Lung microvascular endothelial cell (primary cell): ENCODE data around the gene EXOC3L4. TPM values are rescaled to one million over a fixed set of nuclear protein-coding genes. Genes with fewer than 3 reads are reported as not detected.

ENCODE experiments used
- DNase-seq, 2 donors: peaks; one replicate each; pipeline versions ENCODE4 v3.0.0 to v3.0.0-alpha.2; 2010; ENCODE audit warnings: low read depth in 2 of 2
- total RNA-seq: library from RNA; depleted of rRNA; stranded (reverse); fragments of >200 nt; gene quantifications from 2 replicates; pipeline ENCODE4 v1.2.1, GENCODE V29; 2014

The EXOC3L4 gene
- total RNA-seq, 1 donor from 2014 or later, result not detected

- DNase-seq, result no peak
Measured at GRCh38 chr14:103070971-103071542, 23.5 kb upstream of the EXOC3L4 start.

DNA sequence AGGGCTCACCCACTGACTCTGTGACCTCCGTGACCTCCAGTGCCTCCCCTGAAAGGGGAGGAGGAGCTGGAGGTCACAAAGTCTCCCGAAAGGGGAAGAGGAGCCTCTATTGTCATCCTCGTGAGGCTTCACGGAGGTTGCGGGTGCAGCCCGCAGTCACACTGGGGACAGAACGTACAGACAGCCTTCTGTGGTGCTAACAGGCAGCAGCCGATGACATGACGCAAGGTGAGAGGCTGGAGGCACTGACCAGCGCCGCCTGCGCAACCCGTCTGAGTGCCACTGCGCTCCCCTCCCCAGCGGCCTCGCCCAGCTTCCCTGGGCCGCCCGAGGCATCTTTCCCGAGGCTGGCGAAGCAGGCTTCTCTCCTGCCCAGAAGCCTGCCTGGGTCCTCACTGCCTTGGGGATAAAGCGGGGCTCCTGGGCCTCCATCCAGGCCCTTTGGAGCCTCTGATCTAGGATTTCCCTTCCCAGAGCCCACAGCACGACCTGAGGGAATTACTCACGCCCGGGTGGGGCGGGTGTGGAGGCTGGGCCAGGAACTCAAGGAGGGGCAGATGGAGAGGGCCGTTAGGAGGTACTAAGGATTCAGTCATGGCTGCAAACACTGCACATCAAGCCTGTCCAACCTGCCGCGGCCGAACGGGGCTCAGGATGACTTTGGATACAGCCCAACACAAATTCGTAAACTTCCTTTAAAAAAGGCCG lies 22.8 kb upstream of the EXOC3L4 start:
- peak; percentile 53 to 54 for DNase-seq

DNA sequence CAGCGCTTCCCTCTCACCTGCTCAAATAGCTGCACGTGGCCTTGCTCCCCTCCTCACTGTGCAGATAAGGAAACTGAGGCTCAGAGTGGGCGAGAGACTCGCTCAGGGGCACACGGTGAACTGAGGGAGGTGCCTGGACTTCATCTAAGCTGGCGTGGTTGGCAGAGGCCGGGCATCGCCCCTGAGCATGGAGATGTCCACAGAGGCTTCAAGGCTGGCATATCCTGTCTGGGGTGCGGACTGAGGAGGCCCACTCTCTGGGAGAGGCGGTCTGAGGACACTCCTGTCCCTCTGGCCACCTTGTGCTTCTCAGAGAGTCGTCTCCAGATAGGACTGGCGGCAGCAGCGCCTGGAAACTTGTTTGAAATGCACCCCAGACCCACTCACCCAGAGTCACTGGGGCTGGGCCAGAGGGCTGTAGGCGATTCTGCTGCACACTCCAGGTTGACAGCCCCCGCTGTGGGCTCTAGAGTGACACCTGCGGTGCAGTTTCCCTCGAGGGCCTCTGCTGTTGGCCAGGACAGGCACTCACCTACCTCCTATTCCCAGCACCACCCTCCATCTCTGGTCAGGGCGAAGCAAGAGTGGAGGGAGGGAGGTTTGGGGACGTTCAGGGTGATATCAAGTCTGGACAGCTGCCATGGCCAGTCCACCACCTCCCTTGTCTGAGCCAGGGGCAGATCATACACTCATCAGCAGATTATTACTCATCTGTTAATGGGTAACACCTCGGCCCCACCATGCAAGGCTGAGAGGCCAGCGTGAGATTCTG lies 21.7 kb upstream of the EXOC3L4 start:
- DNase-seq, result peak in 1 of 2 donors; percentile 34

DNA sequence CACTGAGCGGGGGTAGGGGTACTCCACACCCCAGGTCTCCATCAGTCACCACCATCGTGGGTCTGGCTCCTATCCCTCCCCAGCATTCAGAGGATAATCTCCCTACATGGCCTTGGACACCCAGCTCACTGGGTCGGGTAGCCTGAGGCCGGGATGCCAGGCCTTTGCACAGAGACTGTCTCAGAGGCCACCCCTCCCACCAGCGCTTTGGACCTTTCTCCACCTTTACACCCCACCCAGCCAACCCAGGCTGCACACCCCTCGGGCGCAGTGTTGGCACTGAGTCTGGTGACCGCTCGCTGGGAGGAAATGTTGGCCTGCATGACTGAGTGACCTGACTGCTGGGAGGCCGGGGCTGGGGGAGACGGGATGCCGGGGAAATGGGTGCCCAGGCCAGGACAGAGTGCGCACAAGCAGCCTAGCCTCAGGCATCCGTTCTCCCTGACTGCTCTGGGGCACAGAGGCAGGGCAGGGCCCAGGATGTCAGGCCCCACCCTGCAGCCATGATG lies 21.1 kb upstream of the EXOC3L4 start:
- no peak for DNase-seq

GRCh38 chr14:103073876-103074728 lies 20.4 kb upstream of the EXOC3L4 start:
- peak in 1 of 2 donors; percentile 58 for DNase-seq

DNA sequence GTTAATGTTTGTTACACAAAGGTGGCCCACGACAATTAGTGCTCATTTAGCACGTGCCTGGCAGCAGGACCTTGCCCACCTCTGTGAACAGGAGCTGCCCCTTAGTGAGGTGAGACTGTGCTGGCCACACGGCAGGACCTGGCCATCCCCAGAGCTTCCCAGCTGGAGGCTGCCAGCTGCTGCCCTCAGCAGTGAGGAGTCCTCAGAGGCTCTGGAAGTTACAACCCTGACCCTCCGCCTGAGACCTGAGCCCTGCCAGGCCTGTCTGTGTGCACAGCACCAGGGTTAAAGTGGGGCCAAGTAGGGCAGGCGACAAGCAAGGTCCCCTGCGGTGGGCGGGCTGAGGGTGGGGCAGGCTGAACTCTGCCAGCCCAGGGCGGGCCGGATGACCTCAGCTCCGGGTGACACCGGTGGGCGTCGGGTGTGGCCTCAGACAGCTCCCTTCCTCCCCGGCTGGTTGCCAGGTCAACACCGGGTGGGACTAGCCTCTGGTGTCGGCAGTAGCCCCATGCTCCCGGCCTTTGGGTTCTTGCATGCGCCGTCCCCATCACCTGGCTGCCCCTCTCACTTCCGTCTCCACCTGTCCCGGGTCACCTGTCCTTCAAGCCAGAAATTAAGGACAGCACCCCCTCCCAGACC lies 19.7 kb upstream of the EXOC3L4 start:
- DNase-seq, result peak in 1 of 2 donors; percentile 39

DNA sequence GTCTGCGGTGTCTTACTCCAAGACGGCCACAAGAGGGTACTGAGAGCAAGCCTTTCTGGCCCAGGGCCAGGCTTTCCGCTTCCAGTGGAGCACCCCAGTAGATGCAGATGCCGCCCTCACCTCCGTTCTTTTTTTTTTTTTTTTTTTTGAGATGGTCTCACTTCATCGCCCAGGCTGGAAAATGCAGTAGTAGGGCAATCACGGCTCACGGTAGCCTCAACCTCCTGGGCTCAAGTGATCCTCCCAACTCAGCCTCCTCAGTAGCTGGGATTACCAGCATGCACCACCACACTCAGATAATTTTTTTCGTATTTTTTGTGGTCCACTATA lies 16.1 kb upstream of the EXOC3L4 start:
- DNase-seq, result peak; percentile 72 to 82

DNA sequence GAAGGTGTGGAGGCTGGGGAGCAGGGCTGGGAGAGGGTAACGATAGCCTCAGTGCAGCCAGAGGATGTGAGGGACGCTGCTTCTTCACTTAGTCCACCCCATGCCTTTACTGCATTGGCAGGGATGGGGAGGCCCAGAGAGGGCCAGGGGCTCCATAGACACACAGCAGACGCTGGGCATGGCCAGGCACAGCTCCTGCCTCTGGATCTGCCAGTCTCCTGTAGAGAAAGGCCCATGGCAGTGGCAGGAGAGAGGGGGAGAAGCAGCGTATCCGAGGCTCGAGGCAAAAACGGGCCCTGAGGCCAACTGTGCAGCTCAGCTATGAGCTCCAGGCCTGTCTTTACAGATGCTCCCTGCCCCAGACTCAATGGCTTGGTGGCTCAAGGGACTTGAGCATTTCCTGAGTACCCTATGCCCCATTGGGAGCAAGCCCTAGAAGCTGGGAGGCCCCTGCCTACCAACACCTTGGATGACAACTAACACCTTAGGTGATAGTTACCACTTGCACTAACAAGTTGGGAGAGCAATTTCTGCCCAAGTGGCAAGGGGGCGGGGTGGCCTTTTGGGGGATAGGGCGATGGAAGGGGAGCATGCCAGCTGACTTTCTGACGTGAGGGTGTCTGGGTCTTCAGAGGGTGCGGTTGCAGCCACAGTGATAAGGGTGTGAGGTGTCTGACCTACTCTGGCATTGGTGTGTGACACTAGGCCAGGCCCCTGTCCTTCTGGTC lies 15.5 kb upstream of the EXOC3L4 start:
- DNase-seq, result no peak

- DNase-seq, result no peak
Measured at GRCh38 chr14:103081951-103082350, 12.6 kb upstream of the EXOC3L4 start.

DNA sequence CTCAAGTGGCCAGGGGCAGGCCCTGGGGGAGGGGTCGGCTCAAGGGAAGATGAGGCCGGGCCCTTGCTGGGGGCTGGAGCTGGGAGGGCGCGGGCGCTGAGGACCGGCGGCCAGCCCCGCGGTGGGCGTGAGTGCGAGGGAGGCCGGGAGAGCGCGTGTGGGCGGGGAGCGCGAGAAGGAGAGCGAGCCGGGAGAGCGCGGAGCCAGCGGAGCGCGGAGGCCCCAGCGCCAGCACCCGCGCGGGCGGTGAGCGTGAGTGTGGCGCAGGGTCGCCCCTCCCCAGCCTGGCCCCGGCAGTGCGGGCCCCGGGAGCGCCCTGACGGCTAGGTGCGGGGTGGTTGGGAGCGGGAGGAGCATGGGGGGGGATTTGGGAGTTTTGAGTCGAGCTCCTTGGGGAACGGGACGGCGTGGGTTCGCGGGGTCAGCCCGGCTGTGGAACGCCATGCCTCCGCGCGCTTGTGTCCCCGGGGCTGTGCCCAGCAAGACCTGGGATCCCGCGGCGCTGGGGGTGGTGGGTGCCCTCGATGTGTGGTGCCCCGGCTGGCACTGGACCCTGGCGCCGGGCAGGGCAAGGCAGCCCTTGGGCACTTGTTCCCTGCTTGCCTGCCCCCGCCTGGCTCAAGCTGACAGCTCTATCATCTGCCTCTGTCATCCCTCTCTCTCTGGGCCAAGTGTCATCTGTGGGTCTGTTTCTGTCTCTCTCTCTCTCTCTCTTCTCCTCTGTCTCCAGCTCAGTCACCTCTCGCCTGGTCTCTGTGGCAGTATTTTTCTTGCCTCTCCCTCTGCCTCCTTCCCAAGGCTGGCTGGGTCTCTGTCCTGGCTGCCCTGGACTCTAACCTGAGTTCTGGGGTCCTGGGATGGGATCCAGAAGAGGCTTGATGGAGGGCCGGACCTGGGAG lies 10.3 kb upstream of the EXOC3L4 start, which contains the start of gene LBHD2:
LBHD2 (plus strand) TSS at position 190 of the 899 bp plus-strand sequence. CDS start 1,803 bp downstream, outside the sequence.
- peak in 1 of 2 donors; percentile 24 for DNase-seq

- peak in 1 of 2 donors; percentile 51 for DNase-seq
Measured at GRCh38 chr14:103085106-103086091, 9.1 kb upstream of the EXOC3L4 start.

DNA sequence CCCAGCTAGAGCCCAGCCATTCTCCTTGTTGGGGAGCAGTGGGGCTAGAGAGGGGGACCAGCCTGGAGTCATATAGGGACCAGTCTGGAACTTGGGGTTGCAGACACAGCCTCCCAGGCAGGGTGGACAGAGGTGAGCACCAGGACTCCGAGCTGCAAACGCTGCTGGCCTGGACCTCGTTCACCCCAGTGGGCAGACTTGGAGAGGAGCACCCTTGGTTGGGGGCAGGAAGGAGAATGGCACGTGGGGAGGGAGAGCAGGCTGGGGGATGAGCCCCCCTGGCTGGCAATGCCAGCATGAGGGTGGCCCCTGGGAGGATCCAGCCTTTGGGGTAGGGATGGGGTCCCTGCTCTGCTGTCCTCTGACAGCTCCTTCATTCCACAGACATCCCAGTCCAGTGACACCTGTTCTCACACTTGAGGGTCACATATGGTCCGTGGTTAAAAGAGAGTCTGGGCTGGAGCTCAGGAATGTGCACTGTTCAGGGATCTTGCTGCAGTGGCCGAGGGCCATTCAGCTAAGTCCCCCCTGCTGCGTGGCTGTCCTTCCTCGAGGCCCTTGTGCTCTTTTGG lies 7.7 kb upstream of the EXOC3L4 start:
- DNase-seq, result no peak

DNA sequence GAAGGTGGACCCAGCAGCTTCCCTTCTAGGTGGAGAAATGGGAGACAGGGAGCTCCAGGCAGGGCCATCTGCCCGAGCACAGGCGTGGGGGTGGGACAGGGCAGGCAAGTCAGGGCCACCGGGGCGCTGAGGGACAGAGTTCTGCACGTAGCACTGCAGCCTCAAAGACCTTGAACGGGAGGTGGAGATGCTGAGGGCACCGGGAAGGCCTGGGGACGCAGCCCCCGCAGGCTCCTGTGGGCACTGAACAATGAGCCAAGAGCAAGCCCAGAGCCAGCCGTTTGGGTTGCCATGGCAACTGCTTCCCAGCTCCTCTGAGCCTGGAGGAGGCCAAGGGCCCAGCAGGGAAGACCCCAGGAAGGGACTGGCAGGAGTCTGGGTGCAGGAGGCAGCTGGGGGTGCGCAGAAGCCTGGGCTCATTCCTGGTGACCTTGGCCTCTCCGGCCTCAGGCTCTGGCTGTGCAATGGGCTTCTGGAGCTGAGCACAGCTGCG lies 7.1 kb upstream of the EXOC3L4 start:
- DNase-seq, result no peak

DNA sequence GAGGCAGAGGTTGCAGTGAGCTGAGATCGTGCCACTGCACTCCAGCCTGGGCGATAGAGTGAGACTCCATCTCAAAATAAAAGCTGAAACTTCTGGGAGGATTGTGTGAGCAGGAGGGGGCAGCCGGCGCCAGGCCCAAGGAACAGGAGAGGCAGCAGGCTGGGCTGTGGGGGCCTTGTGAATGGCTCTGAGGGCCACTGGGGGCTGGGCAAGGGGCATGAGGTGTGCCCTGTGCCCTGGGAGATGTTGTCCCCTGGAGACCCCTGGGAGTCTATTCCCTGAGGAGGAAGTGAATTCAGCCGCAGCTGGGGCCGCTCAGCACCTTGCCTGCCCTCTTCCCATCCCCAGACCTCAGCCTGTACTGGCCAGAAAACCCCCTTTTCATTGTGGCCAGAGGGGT lies 5.6 kb upstream of the EXOC3L4 start:
- no peak for DNase-seq

DNA sequence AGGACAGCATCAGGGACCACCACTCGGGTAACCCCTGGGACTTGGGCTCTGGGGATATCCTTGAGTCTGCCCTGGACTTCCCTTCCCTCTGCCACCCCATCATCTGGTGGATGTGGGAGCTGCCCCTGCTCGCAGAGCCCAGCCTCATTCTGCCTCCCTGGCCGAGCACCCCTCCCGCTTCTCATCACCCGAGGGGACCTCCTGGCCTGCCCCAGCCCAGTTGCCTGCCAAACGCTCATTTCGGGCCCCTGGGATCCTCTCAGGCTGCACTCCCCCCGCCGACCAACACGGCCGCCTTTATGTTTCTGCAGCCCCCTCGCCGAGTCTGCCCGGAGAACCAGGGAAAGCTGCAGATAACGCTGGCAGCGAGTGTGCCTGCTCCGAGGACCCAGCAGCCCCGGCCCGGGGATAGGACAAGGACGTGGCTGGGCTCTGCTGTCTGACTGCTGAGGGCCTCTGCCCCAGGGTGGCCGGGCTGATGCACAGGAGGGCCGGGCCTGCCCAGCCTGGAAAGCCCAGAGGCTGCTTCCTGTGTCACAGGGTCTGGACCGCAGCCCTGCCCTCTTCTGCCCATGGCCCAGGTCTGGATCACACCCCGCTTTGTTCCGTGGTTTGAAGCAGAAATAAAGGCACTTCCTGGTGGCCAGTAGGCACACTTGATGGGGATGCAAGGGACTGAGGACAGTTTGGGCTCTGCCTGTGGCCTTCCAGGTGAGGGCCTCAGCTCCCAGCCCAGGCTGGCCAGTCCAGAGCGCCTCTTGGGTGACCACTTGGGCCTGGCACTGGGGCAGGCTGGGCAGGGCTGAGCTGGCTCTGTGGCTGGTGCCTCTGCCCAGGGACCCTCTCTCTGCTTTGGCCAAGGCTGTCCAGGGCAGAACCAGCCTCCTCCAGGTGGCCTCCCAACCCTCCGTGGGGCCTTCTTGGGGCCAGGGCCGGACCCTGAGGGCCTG lies 4.9 kb upstream of the EXOC3L4 start:
- no peak for DNase-seq

DNA sequence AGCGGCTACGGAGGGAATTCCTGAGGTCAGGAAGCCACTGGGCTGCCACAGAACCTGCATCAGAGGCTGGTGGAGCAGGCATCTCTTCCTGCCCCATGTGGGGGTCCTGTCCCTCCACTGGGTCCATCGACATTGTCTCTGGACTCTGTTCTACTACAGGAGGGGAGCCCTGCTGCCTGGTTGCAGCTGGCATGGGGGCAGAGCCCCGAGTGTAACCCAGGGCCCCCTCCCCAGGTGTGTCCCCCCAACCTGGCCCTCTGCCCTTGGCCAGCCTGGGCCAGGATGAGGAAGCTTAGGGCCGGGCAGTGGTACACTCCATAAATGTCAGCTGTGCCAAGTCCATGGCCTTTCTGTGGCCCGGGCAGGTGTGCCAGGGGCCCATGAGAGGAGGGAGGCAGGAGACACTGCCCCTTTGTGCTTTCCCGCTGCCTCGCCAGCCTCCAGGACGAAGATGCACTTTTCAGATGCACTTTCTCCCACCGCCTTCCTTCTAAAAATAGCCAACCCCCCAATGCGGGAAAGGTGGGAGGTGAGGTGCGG lies 4.0 kb upstream of the EXOC3L4 start:
- no peak for DNase-seq
